Osteoblast (primary cell): Measurements from ENCODE around the gene KATNB1. TPM values are rescaled to one million over a fixed set of nuclear protein-coding genes. Genes with fewer than 3 reads are reported as not detected.

Experiments used
- DNase-seq: peaks from one replicate; pipeline ENCODE4 v3.0.0; 2011; ENCODE audit warnings: low spot score, mixed read lengths; ENCODE audit not compliant: insufficient read length; ENCODE audit errors: missing footprints
- H2AFZ ChIP-seq: 2 replicates; pipeline ENCODE4 v1.6.0; 2011; ENCODE audit warnings: mild to moderate bottlenecking, low read length
- H3K27ac ChIP-seq: 2 replicates; pipeline ENCODE4 v1.5.1; 2011; ENCODE audit warnings: mild to moderate bottlenecking, low read depth, low read length, moderate library complexity
- H3K27me3 ChIP-seq: 2 replicates; pipeline ENCODE4 v1.6.0; 2012; ENCODE audit warnings: mild to moderate bottlenecking, control low read depth, inconsistent platforms, low read length, moderate library complexity; ENCODE audit not compliant: insufficient read depth
- H3K36me3 ChIP-seq: 2 replicates; pipeline ENCODE4 v1.5.1; 2011; ENCODE audit warnings: mild to moderate bottlenecking, low read length, control low read depth, moderate library complexity; ENCODE audit not compliant: insufficient read depth
- H3K4me1 ChIP-seq: 2 replicates; pipeline ENCODE4 v1.5.1; 2011; ENCODE audit warnings: mild to moderate bottlenecking, low read length, control low read depth, moderate library complexity; ENCODE audit not compliant: insufficient read depth
- H3K4me2 ChIP-seq: 2 replicates; pipeline ENCODE4 v1.6.0; 2011; ENCODE audit warnings: mild to moderate bottlenecking, low read length; ENCODE audit not compliant: insufficient read depth
- H3K4me3 ChIP-seq: fragments of 200-600 bp; sonication (generic); 3 replicates; pipeline ENCODE4 v1.5.1; 2012; ENCODE audit warnings: mild to moderate bottlenecking, low read length, inconsistent platforms; ENCODE audit not compliant: insufficient read depth
- H3K79me2 ChIP-seq: 2 replicates; pipeline ENCODE4 v1.6.0; 2012; ENCODE audit warnings: mild to moderate bottlenecking, low read length, control low read depth, inconsistent platforms; ENCODE audit not compliant: insufficient read depth
- H3K9me3 ChIP-seq: 2 replicates; pipeline ENCODE4 v1.5.1; 2011; ENCODE audit warnings: low read depth, low read length, control low read depth
- H4K20me1 ChIP-seq: 2 replicates; pipeline ENCODE4 v1.6.0; 2012; ENCODE audit warnings: mild to moderate bottlenecking, low read length, control low read depth; ENCODE audit not compliant: insufficient read depth
- total RNA-seq: library from RNA; depleted of rRNA; stranded (reverse); fragments of >200 nt; gene quantifications from 2 replicates; pipeline ENCODE4 v1.2.3, GENCODE V29; 2012
- TF ChIP-seq, protein P1 (sequence below): IDR thresholded peaks from 2 replicates; pipeline ENCODE4 v1.5.1; 2011; ENCODE audit warnings: mild to moderate bottlenecking, low read depth, low read length, moderate library complexity; ENCODE audit errors: extremely low read depth

The KATNB1 gene
- total RNA-seq, 1 donor: 24.6 TPM

DNA sequence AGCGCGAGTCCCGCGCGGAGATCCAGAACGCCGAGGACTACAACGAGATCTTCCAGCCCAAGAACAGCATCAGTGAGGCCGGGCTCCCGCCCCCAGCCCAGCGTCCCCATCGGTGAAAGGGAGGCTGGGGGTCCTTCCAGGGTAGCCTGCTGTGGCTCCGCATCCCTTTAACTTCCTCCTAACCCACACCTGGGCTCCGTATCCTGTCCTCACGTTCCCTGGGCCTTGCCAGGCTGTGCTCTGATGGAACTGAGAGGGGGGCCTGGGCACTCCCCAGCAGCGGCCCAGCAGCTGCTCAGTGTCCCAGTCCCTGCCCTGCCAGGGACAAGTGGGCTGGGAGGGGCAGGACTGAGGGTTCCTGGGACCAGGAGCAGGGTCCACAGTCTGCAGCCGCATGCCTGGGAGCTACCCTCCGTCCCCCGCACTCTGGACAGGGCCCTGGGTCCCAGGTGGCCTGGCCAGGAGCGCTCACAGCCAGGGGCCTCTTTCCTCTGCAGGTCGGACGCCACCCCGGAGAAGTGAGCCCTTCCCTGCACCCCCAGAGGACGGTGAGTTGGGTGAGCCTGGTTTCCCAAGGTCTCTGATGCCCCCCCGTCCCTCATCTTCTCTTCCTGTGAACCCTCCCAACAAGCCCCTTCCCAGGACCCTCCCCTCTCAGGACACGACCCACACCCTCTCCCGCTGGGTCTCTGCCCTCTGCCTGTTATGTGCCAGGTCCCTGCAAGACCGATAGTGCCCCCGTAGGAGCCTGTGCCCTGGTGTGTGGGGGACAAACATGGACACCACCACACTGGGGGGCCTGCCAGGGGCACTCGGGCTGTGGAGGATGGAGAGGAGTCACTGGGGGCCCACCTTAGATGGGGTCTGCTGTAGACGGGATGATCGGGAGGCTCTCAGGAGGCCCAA lies 18.1 kb downstream of the KATNB1 start:
- no peaks in the 10 kb centered on the region for H3K79me2 ChIP-seq
- DNase-seq: peak; percentile 85
- TF ChIP-seq, protein P1, sequence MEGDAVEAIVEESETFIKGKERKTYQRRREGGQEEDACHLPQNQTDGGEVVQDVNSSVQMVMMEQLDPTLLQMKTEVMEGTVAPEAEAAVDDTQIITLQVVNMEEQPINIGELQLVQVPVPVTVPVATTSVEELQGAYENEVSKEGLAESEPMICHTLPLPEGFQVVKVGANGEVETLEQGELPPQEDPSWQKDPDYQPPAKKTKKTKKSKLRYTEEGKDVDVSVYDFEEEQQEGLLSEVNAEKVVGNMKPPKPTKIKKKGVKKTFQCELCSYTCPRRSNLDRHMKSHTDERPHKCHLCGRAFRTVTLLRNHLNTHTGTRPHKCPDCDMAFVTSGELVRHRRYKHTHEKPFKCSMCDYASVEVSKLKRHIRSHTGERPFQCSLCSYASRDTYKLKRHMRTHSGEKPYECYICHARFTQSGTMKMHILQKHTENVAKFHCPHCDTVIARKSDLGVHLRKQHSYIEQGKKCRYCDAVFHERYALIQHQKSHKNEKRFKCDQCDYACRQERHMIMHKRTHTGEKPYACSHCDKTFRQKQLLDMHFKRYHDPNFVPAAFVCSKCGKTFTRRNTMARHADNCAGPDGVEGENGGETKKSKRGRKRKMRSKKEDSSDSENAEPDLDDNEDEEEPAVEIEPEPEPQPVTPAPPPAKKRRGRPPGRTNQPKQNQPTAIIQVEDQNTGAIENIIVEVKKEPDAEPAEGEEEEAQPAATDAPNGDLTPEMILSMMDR: no peak
- no peak overlapping the region for H3K27ac ChIP-seq
- H3K36me3 ChIP-seq: peaks cover 7% of the 10 kb centered on the region
- no peak overlapping the region for H2AFZ ChIP-seq
- H3K4me1 ChIP-seq: no peaks in the 10 kb centered on the region
- no peak overlapping the region for H3K4me3 ChIP-seq
- H3K4me2 ChIP-seq: no peak overlapping the region
- peaks cover 6% of the 10 kb centered on the region for H4K20me1 ChIP-seq
- no peaks in the 10 kb centered on the region for H3K9me3 ChIP-seq
- no peaks in the 10 kb centered on the region for H3K27me3 ChIP-seq

DNA sequence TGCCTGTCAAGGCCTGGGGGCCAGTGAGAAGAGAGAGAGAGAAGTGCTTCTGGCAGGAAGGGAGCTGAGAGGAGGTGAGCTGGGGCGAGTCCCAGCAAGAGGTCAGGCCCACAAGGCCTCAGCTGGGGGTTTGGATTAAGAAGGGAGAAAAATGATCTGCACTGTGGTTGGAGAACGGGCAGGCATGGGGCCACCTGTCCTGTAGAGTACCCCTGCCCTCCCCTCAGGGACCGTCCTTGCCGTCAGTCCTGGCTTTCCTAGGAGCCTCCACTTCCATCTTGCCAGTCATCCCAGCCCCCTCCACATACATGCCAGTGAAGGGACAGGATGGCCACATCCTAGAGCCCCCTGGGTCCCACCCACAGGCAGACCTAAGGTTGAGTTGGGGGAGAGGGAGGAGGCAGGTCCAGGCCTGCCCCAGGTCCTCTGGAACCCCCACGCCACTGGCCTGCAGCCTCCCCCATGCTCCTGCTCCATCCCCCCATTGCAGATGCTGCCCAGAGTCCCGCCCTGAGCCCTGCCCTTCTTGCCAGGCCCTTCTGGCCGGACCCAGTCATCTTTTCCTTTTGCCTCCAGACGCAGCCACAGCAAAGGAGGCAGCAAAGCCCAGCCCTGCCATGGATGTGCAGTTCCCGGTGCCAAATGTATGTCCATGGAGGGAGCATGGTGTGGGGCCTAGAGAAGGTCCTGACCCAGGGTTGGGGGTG lies 18.9 kb downstream of the KATNB1 start:
- peak; percentile 81 for DNase-seq
- H3K79me2 ChIP-seq: no peaks in the 10 kb centered on the region
- H3K4me3 ChIP-seq: no peak overlapping the region
- no peaks in the 10 kb centered on the region for H3K9me3 ChIP-seq
- H3K4me1 ChIP-seq: no peaks in the 10 kb centered on the region
- TF ChIP-seq, protein P1: no peak
- no peaks in the 10 kb centered on the region for H3K27me3 ChIP-seq
- no peak overlapping the region for H3K4me2 ChIP-seq
- H2AFZ ChIP-seq: no peak overlapping the region
- H3K36me3 ChIP-seq: peaks cover 7% of the 10 kb centered on the region
- no peak overlapping the region for H3K27ac ChIP-seq
- peaks cover 6% of the 10 kb centered on the region for H4K20me1 ChIP-seq

DNA sequence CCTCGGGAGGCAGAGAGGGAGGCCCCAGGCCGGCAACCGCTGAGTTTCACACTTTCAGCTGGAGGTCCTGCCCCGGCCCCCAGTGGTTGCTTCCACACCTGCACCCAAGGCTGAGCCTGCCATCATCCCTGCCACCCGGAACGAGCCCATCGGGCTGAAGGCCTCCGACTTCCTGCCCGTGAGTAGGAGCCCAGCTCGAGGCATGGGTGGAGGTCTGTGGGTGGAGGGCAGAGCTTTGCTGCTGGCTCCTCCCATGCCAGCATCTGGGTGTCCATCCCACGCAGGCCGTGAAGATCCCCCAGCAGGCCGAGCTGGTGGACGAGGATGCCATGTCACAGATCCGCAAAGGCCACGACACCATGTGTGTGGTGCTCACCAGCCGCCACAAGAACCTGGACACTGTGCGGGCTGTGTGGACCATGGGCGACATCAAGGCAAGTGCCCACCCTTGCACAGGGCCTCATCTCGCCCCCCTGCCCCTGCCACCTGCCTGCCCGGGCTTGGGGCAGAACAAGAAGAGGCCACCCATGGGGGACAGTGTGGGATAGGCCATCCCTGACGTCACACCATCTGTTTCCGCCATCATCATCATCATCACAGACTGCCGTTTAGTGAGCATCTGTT lies 19.6 kb downstream of the KATNB1 start:
- Histone ChIP-seq H3K27ac (no peak overlapping the region), H2AFZ (no peak overlapping the region), H3K9me3 (no peaks in the 10 kb centered on the region), H4K20me1 (peaks cover 6% of the 10 kb centered on the region), H3K79me2 (no peaks in the 10 kb centered on the region), H3K4me2 (no peak overlapping the region), H3K4me3 (no peak overlapping the region), H3K27me3 (no peaks in the 10 kb centered on the region), H3K36me3 (peaks cover 12% of the 10 kb centered on the region), H3K4me1 (no peaks in the 10 kb centered on the region)
- TF ChIP-seq, protein P1: peak; percentile 7
- DNase-seq: peak; percentile 65
